SJCRH30 (cell line): ENCODE measurements around the gene GRK3. TPM values are rescaled to one million over a fixed set of nuclear protein-coding genes. Genes with fewer than 3 reads are reported as not detected.

ENCODE experiments used
- DNase-seq, 2 experiments: peaks; one replicate each; pipeline ENCODE4 v3.0.0-alpha.2; 2015 to 2020
- H3K27ac ChIP-seq: fragments of 250-450 bp; sonication (Bioruptor Pico); 2 replicates; pipeline ENCODE4 v1.5.1; 2020; ENCODE audit warnings: mild to moderate bottlenecking, moderate library complexity
- H3K27me3 ChIP-seq: fragments of 250-450 bp; sonication (Bioruptor Pico); 2 replicates; pipeline ENCODE4 v1.5.1; 2020; ENCODE audit warnings: mild to moderate bottlenecking, moderate library complexity
- H3K36me3 ChIP-seq: fragments of 250-450 bp; sonication (Bioruptor Pico); 2 replicates; pipeline ENCODE4 v1.5.1; 2020; ENCODE audit warnings: mild to moderate bottlenecking, moderate library complexity
- H3K4me1 ChIP-seq: fragments of 250-450 bp; sonication (Bioruptor Pico); 2 replicates; pipeline ENCODE4 v1.5.1; 2020; ENCODE audit warnings: mild to moderate bottlenecking, moderate library complexity
- H3K4me3 ChIP-seq: fragments of 250-450 bp; sonication (Bioruptor Pico); 2 replicates; pipeline ENCODE4 v1.5.1; 2020; ENCODE audit warnings: mild to moderate bottlenecking, moderate library complexity
- H3K9me3 ChIP-seq: fragments of 250-450 bp; sonication (Bioruptor Pico); replicated peaks from 2 replicates; pipeline ENCODE4 v1.5.1; 2020; ENCODE audit warnings: mild to moderate bottlenecking, moderate library complexity
- total RNA-seq: library from RNA; depleted of rRNA; stranded (reverse); fragments of >200 nt; shearing (Covaris generic); gene quantifications from 2 replicates; pipeline ENCODE4 v1.2.3, GENCODE V29; 2014

Gene GRK3
- total RNA-seq, 1 experiment from 2014 or later = 45.6 TPM

GRCh38 chr22:25666308-25666707, 101.8 kb downstream of the GRK3 start:
- H3K9me3 ChIP-seq = no peaks in the 10 kb centered on the region
- peaks cover 2% of the 10 kb centered on the region for H3K4me1 ChIP-seq
- no peak overlapping the region for H3K4me3 ChIP-seq
- DNase-seq = no peak
- H3K27me3 ChIP-seq = no peaks in the 10 kb centered on the region
- H3K36me3 ChIP-seq = peaks cover 2% of the 10 kb centered on the region; the same call in 1 of the 2 replicates
- H3K27ac ChIP-seq = no peak overlapping the region

GRCh38 chr22:25668437-25668836, 104.0 kb downstream of the GRK3 start:
- Histone ChIP-seq H3K4me1 (peaks cover 2% of the 10 kb centered on the region), H3K36me3 (peaks cover 14% of the 10 kb centered on the region; the same call in 1 of the 2 replicates), H3K9me3 (no peaks in the 10 kb centered on the region), H3K4me3 (no peak overlapping the region), H3K27ac (no peak overlapping the region), H3K27me3 (no peaks in the 10 kb centered on the region)
- DNase-seq = peak in 1 of 2 experiments; percentile 54

GRCh38 chr22:25669253-25670069, 105.0 kb downstream of the GRK3 start:
- Histone ChIP-seq H3K4me3 (no peak overlapping the region), H3K27ac (no peak overlapping the region), H3K36me3 (peaks cover 14% of the 10 kb centered on the region; the same call in 1 of the 2 replicates), H3K4me1 (peaks cover 2% of the 10 kb centered on the region), H3K27me3 (no peaks in the 10 kb centered on the region), H3K9me3 (no peaks in the 10 kb centered on the region)
- DNase-seq = no peak

- H3K27me3 ChIP-seq = no peaks in the 10 kb centered on the region
- H3K9me3 ChIP-seq = no peaks in the 10 kb centered on the region
- peaks cover 2% of the 10 kb centered on the region for H3K4me1 ChIP-seq
Measured at GRCh38 chr22:25670070-25670461, 105.6 kb downstream of the GRK3 start.

GRCh38 chr22:25672289-25673084, 108.0 kb downstream of the GRK3 start:
- Histone ChIP-seq H3K27me3 (no peaks in the 10 kb centered on the region), H3K27ac (no peak overlapping the region), H3K4me3 (no peak overlapping the region), H3K9me3 (no peaks in the 10 kb centered on the region), H3K36me3 (peaks cover 14% of the 10 kb centered on the region; the same call in 1 of the 2 replicates), H3K4me1 (peaks cover 2% of the 10 kb centered on the region)
- no peak for DNase-seq

More at GRCh38 chr22:25670070-25670461, 105.6 kb downstream of the GRK3 start:
- Histone ChIP-seq H3K4me3 (no peak overlapping the region), H3K36me3 (peaks cover 14% of the 10 kb centered on the region; the same call in 1 of the 2 replicates), H3K27ac (no peak overlapping the region)
- no peak for DNase-seq

GRCh38 chr22:25673713-25674112, 109.2 kb downstream of the GRK3 start:
- Histone ChIP-seq H3K27me3 (no peaks in the 10 kb centered on the region), H3K36me3 (peaks cover 14% of the 10 kb centered on the region; the same call in 1 of the 2 replicates), H3K9me3 (no peaks in the 10 kb centered on the region), H3K4me1 (peaks cover 2% of the 10 kb centered on the region), H3K27ac (no peak overlapping the region), H3K4me3 (no peak overlapping the region)
- no peak for DNase-seq

GRCh38 chr22:25677631-25678030, 113.2 kb downstream of the GRK3 start:
- Histone ChIP-seq H3K27ac (no peak overlapping the region), H3K9me3 (no peaks in the 10 kb centered on the region), H3K36me3 (peaks cover under 1% of the 10 kb centered on the region; the same call in 1 of the 2 replicates), H3K4me3 (no peak overlapping the region), H3K4me1 (peaks cover 22% of the 10 kb centered on the region), H3K27me3 (no peaks in the 10 kb centered on the region)
- no peak for DNase-seq

- Histone ChIP-seq H3K27ac (peak overlapping the region; percentile 99), H3K9me3 (no peaks in the 10 kb centered on the region)
Measured at GRCh38 chr22:25680051-25680450, 115.6 kb downstream of the GRK3 start.

GRCh38 chr22:25680956-25681355, 116.5 kb downstream of the GRK3 start:
- H3K4me1 ChIP-seq = peaks cover 31% of the 10 kb centered on the region
- peak overlapping the region; percentile 99 for H3K27ac ChIP-seq
- H3K4me3 ChIP-seq = peak overlapping the region; percentile 68
- peak in 1 of 2 experiments; percentile 99 for DNase-seq
- H3K27me3 ChIP-seq = no peaks in the 10 kb centered on the region
- H3K9me3 ChIP-seq = no peaks in the 10 kb centered on the region
- H3K36me3 ChIP-seq = peaks cover 13% of the 10 kb centered on the region

More at GRCh38 chr22:25680051-25680450, 115.6 kb downstream of the GRK3 start:
- Histone ChIP-seq H3K4me1 (peaks cover 25% of the 10 kb centered on the region), H3K4me3 (peak overlapping the region; percentile 68), H3K36me3 (peaks cover 7% of the 10 kb centered on the region), H3K27me3 (no peaks in the 10 kb centered on the region)
- DNase-seq = peak in 1 of 2 experiments; percentile 81

- no peaks in the 10 kb centered on the region for H3K9me3 ChIP-seq
- peak; percentile 64 to 78 for DNase-seq
- H3K4me1 ChIP-seq = peaks cover 31% of the 10 kb centered on the region
- peaks cover 19% of the 10 kb centered on the region for H3K36me3 ChIP-seq
- no peaks in the 10 kb centered on the region for H3K27me3 ChIP-seq
- H3K4me3 ChIP-seq = peak overlapping the region; percentile 68
- H3K27ac ChIP-seq = peak overlapping the region; percentile 99
Measured at GRCh38 chr22:25682109-25682508, 117.6 kb downstream of the GRK3 start.

- Histone ChIP-seq H3K36me3 (peaks cover 70% of the 10 kb centered on the region), H3K9me3 (no peaks in the 10 kb centered on the region), H3K4me3 (no peak overlapping the region), H3K27me3 (no peaks in the 10 kb centered on the region), H3K4me1 (peaks cover 38% of the 10 kb centered on the region), H3K27ac (no peak overlapping the region)
- no peak for DNase-seq
Measured at GRCh38 chr22:25688627-25689026, 124.2 kb downstream of the GRK3 start.

GRCh38 chr22:25689631-25690030, 125.2 kb downstream of the GRK3 start:
- Histone ChIP-seq H3K4me3 (no peak overlapping the region), H3K27ac (no peak overlapping the region), H3K9me3 (no peaks in the 10 kb centered on the region), H3K4me1 (peaks cover 41% of the 10 kb centered on the region), H3K36me3 (peaks cover 73% of the 10 kb centered on the region), H3K27me3 (no peaks in the 10 kb centered on the region)
- no peak for DNase-seq

GRCh38 chr22:25690798-25691197, 126.3 kb downstream of the GRK3 start:
- Histone ChIP-seq H3K9me3 (no peaks in the 10 kb centered on the region), H3K4me3 (no peak overlapping the region), H3K36me3 (peaks cover 75% of the 10 kb centered on the region), H3K27me3 (no peaks in the 10 kb centered on the region), H3K4me1 (peaks cover 32% of the 10 kb centered on the region), H3K27ac (no peak overlapping the region)
- DNase-seq = no peak

- Histone ChIP-seq H3K4me3 (no peak overlapping the region), H3K27me3 (no peaks in the 10 kb centered on the region), H3K27ac (peak overlapping the region; percentile 66), H3K36me3 (peaks cover 82% of the 10 kb centered on the region), H3K9me3 (no peaks in the 10 kb centered on the region), H3K4me1 (peaks cover 43% of the 10 kb centered on the region)
- DNase-seq = peak; percentile 82 to 91
Measured at GRCh38 chr22:25692397-25693267, 128.2 kb downstream of the GRK3 start.
